CD4-positive, alpha-beta T cell treated with Interleukin-6 for 4 hours (primary cell): Measurements from ENCODE around the gene CIRBP.

Experiments used
- DNase-seq: peaks from one replicate; pipeline ENCODE4 v3.0.0-alpha.2; 2020; ENCODE audit warnings: mixed read lengths

Gene CIRBP

GRCh38 chr19:1230783-1231489, 38.2 kb upstream of the CIRBP start:
- DNase-seq, result no peak

GRCh38 chr19:1231729-1232637, 37.1 kb upstream of the CIRBP start:
- DNase-seq, result no peak

GRCh38 chr19:1232652-1233072, 36.5 kb upstream of the CIRBP start:
- DNase-seq, result no peak

- no peak for DNase-seq
Observed at GRCh38 chr19:1233115-1233667, 35.9 kb upstream of the CIRBP start.

GRCh38 chr19:1234051-1234954, 34.8 kb upstream of the CIRBP start:
- DNase-seq, result no peak

- DNase-seq, result no peak
Observed at GRCh38 chr19:1234955-1235380, 34.2 kb upstream of the CIRBP start.

- no peak for DNase-seq
Observed at GRCh38 chr19:1235625-1236538, 33.2 kb upstream of the CIRBP start.

- DNase-seq, result no peak
Observed at GRCh38 chr19:1236576-1236975, 32.6 kb upstream of the CIRBP start.

- no peak for DNase-seq
Observed at GRCh38 chr19:1237027-1237659, 32.0 kb upstream of the CIRBP start.

GRCh38 chr19:1237754-1238368, 31.3 kb upstream of the CIRBP start, which contains the start of gene CBARP:
TSS of gene CBARP (minus strand) at chr19:1238005. CDS start at chr19:1236100, 1,905 bp downstream.
- DNase-seq, result peak; percentile 51

GRCh38 chr19:1238369-1239303, 30.5 kb upstream of the CIRBP start:
- no peak for DNase-seq

GRCh38 chr19:1239420-1239795, 29.7 kb upstream of the CIRBP start:
- no peak for DNase-seq

- peak; percentile 91 for DNase-seq
Observed at GRCh38 chr19:1239796-1240737, 29.1 kb upstream of the CIRBP start.

- DNase-seq, result no peak
Observed at GRCh38 chr19:1240925-1241324, 28.2 kb upstream of the CIRBP start.

- peak; percentile 94 for DNase-seq
Observed at GRCh38 chr19:1241417-1242095, 27.6 kb upstream of the CIRBP start, which contains the start of gene ATP5F1D. TSS of gene ATP5F1D (plus strand) at chr19:1241751. CDS start at chr19:1241851, 100 bp downstream.

- DNase-seq, result peak; percentile 88
Observed at GRCh38 chr19:1243768-1244692, 25.1 kb upstream of the CIRBP start.
